ENCODE results near the gene RABGGTA.
"Not testable (repeated sequence)": the region's sequence is repeated elsewhere in the genome, so short reads cannot be mapped to it uniquely, and the experiment has no call there.

The RABGGTA gene

GRCh38 chr14:24260780-24261157 lies 10.6 kb downstream of the RABGGTA start:
- DNase-seq (ENCODE audit: low read depth) = no peak

GRCh38 chr14:24260026-24260779 lies 11.2 kb downstream of the RABGGTA start:
- DNase-seq (ENCODE audit: low read depth) = no peak

DNA sequence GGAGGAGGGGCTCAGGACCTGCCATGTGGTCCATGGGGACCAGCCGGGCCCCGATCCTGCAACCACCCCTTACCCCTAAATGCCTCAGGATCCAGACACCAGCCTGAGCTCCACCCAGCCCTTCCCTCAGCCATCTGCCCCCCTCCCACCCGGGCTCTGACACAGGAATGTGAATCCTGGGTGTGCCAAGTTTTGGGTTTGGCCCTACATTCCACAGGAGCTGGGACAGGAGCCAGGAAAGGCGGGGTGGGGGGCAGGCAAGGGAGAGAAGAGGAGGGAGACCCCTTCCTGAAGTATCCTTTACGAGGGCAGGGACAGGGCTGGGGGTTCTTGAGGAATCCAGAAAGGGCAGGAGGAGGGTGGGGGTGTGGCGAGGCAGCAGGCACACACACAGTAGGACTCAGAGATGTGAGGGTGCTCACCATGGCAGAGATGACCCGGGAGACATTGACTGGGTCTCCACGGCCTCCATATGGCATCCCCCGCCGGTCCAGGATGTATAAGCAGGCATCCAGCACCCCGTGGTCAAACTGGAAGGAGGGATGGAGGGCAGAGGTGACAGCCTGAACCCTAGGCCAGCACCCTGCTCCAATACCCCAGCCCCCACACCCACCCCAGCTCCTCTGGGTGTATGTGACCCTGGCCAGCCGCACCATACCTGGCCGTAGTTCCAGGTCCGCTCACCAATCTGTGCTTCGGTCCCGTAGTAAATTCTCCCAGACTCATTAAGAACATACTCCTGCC lies 11.9 kb downstream of the RABGGTA start:
- no peak for DNase-seq (ENCODE audit: low read depth)

- DNase-seq (ENCODE audit: low read depth) = no peak
These were observed 12.7 kb downstream of the RABGGTA start for GRCh38 chr14:24258548-24259265.

- no peak for DNase-seq (ENCODE audit: low read depth)
These were observed 13.3 kb downstream of the RABGGTA start for GRCh38 chr14:24258119-24258518.

DNA sequence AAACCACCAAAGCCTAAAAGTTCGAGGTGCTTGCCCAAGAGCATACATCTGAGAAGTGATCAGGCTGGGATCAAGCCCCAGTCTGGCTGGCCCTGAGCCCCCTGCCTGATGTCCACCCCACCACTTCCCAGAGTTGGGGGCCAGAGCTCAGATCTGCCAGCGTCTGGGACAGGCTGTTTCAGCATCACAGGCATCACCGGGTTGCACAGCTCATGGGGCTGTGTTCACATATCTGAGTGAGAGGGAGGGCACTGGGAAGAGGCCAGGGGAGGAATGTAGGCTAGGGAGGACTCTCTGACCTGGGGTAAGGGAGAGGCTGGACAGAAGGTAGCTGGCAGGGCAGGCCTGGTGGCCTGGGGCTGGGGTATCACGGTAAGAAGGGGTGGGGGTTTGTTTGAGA lies 14.4 kb downstream of the RABGGTA start:
- DNase-seq (ENCODE audit: low read depth) = no peak

DNA sequence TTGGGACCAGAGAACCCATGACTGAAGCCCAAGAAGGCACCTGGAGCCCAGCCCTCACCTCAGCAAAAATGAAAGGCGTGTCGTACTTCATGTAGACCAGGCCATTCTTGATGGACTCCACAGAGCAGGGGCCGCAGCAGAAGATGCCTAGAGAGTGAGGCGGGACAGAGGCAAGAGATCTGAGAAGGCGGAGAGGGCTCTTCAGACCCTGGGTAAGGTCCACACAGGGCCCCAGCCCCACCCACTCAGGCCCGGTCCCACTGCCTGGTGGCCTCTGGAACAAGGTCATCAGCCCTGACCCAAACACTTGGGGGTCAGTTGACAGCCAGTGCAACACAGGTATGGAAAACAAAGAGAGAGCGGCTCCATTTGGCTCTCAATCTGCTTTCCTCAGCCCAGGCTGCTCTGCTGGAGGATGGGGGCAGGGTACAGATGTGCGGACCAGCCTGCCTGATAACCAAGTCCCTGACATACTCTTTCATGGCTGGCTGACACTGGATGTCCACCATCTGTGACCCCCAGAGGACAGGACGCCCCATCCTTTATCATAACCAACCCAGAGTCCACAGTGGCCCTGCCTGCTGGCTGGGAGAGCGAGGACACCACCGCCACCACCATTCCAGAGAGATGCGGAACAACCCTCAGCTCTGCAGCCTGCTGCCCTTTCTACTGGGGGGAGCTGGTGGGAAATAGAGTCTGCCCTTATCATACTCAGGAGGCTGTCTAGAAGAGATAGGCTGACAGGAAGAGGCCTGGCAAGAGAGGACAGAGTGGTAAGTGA lies 15.3 kb downstream of the RABGGTA start:
- no peak for DNase-seq (ENCODE audit: low read depth)

DNA sequence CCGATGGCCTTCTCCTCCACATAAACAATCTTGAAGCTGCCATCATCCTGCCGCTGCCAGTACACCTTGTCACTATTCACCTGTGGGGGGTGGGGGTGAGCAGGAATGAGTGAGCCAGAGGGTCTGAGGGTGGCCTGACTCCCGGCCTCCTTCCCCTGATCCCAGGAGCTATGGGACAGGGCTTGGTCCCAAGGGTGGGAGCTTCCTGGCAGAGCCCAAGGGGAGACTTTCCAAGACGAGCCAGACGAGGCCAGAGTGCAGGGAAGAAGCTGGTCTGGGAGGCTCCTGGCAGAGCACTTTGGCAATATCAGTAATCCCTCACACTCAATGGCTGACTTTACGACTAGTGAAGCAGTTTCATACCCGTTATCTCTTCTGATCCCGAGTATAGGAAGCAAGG lies 16.0 kb downstream of the RABGGTA start:
- no peak for DNase-seq (ENCODE audit: low read depth)

DNA sequence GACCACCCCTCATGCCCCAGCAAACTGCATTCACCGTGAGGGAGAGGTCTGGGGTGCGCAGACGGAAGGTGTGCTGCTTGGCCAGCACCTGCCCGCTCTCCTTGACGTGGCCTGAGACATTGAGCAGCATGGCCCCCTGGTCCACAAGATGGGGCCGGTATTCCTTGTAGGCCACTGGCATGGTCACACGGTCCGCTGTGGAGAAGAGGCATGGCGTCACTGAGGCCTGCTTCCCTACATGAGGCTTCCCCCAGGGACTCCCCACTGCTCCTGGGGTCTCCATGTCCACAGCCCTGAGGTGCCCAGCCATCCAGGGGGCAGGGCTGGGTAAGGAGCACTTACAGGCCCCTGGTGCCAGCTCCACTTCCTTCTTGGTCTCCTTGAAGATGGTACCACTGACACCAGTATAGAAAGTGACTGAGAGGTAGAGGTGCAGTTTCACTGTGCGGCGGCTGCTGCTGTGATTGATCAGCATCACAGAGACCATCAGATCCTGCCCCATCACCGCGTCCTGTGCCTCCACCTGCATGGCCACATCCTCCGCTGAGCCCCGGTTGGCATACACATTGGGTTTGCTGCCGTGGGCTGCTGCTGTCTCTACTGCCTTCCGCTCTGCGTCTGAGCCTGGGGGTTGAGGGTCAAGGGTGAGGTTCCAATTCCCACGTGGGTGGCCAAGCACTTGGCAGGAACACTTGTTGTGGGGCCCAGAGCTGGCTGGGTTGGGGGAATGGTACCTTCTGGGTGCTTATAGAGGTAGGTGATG lies 16.6 kb downstream of the RABGGTA start:
- no peak for DNase-seq (ENCODE audit: low read depth)

DNA sequence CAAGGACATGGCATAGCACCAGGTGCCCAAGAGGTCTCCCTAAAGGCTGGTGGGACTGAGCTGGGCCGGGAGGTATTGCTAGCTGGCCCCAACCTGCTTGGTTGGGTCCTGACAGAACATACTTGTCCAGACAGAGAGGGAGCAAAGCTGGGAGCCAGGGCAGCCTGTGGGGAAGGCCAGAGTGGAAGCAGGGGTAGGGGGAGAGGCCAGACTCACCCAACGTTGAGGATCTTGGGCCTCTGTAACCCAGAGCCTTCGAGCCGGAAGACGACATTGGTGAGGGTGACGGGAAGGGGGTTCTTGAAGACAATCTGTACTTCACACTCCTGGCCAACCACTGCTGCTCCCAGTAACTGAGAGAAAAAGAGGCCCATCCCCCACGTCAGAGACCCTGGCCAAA lies 17.5 kb downstream of the RABGGTA start:
- DNase-seq (ENCODE audit: low read depth) = no peak

DNA sequence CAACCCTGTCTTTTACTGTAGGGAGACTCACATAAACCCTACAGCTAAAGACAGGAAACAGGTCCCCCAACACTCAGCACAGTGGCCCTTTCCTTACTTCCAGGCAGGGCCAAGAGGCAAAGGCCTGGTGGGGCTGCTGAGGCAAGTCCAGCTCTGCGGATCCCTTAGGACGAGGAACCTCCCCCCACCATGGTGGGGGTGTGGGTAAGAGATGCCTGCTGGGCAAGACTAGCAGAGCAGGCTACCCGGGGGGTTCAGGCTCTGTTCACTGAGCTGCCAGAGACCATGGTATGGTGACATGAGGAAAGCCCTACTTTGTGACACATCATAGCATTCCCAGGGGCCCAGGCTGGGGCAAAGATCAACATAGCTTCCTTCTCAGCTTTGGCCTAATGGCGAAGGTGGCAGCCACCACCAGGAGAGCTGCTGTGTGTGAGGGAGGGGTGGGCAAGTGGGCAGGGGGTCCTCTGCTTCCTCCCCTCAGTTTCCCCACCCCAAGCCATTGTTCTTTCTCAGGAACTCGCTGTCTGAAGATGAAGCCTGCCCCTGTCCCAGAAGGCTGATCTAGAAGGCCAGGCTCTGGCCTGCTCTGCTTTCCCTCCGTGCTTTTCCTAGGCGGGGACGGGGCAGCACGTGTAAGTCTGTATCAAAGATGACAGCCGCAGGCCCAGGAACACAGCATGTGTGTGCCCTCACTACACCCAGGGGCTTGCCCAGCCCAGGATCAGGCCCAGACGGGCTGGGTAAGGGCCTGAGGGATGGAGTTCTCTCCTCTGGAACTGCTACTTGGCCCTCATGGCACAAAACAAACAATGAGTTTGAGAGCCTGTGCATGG lies 18.9 kb downstream of the RABGGTA start:
- DNase-seq (ENCODE audit: low read depth) = no peak

DNA sequence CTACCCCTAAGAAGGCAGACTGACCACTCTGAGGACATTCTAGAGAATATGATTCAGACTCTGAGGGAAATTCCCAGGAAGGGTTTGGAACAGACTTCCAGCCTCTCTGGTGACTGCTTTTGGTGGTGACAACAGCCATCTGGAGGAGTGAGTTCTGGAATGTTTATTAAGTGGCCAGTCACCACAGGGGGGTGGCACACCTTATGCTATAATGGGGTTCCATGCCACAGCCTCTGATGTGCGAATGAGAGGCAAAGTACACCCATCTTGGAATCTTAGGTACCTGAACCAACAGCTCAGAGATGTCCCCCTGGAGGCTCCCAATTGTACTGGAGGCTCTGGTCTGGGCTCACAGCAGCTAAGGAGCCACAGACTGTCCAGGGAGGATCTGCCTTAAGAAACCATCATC lies 19.5 kb downstream of the RABGGTA start:
- no peak for DNase-seq (ENCODE audit: low read depth)

DNA sequence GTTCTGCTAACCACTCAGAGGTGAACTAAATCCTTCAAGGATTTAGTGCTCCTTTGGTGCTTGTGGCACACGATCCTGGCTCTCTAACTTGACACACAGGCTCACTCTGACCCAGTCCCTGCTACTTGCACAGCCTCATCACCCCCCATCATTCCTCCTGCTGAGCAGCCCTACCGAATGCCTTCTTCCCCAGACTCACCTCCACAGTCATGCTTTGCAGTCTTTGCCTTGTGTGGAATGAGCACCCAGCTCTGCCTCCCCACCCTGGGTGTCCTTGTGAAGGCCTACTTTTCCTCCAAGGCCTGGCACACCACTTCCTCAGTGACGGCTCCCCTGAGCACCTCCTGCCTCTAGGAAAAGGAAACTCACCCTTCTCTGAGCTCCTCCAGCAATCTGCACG lies 21.0 kb downstream of the RABGGTA start:
- no peak for DNase-seq (ENCODE audit: low read depth)

- no peak for DNase-seq (ENCODE audit: low read depth)
These were observed 22.0 kb downstream of the RABGGTA start for GRCh38 chr14:24249230-24250021.

- no peak for DNase-seq (ENCODE audit: low read depth)
These were observed 24.0 kb downstream of the RABGGTA start for GRCh38 chr14:24247422-24247821.

GRCh38 chr14:24246765-24247212 lies 24.6 kb downstream of the RABGGTA start:
- no peak for DNase-seq (ENCODE audit: low read depth)

GRCh38 chr14:24245350-24245749 lies 26.0 kb downstream of the RABGGTA start:
- not testable (repeated sequence) for DNase-seq (ENCODE audit: low read depth)

- no peak for DNase-seq (ENCODE audit: low read depth)
These were observed 28.0 kb downstream of the RABGGTA start for GRCh38 chr14:24243336-24243836.

DNA sequence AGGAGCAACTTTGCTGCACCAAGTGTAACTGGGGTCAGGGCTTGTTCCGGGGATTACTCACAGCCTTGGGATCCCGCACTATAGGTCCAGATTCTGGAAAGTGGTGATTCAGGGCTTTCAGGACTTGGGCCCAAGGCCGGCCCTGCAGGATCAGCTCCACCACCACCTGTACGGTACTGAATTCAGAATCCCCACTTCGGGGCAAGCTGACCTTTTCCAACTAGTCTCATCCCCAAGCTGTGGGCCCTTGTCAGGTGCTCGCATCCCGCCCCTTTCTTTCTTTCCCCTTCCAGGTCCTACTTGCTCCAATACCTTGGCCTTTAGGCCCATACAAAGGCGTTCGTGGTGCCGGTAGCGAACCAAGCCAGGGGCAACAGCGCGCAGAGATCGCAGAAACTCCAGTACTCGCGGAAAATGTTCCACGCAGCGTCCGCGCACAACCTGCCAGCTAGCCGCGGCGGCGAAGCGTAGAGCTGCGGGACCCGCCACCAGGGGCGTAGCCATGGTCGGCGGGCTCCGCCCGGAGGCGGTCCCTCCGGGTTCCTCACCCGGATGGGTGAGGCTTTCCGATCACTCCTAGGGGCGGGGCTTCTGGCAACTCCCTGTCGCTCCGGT lies 29.5 kb downstream of the RABGGTA start:
- peak; percentile 90 for DNase-seq (ENCODE audit: low read depth)

Measured in stimulated activated CD8-positive, alpha-beta memory T cell treated with anti-CD3 and anti-CD28 coated beads, Interleukin-12 subunit alpha, Interleukin-12 subunit beta, amount 100 ng/mL, for 1 hour (primary cell).